ENCODE measurements around the gene C1S.

The C1S gene

DNA sequence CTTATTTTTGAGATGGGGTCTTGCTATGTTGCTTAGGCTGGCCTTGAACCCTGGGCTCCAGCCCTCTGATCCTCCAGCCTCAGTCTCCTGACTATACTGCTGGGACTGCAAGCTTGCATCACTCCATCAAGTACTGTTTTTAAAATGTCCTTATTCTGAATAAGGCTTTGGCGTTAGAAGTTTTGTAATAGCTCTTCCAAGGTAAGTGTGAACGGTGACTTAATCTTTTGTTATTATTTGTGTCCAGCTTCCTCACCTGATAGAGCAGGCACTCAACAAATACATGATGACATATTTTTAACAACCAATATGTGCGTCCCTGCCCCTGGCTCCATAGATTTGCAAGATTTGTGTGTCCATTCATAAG lies 47.1 kb downstream of the C1S start:
- no peak for DNase-seq

DNA sequence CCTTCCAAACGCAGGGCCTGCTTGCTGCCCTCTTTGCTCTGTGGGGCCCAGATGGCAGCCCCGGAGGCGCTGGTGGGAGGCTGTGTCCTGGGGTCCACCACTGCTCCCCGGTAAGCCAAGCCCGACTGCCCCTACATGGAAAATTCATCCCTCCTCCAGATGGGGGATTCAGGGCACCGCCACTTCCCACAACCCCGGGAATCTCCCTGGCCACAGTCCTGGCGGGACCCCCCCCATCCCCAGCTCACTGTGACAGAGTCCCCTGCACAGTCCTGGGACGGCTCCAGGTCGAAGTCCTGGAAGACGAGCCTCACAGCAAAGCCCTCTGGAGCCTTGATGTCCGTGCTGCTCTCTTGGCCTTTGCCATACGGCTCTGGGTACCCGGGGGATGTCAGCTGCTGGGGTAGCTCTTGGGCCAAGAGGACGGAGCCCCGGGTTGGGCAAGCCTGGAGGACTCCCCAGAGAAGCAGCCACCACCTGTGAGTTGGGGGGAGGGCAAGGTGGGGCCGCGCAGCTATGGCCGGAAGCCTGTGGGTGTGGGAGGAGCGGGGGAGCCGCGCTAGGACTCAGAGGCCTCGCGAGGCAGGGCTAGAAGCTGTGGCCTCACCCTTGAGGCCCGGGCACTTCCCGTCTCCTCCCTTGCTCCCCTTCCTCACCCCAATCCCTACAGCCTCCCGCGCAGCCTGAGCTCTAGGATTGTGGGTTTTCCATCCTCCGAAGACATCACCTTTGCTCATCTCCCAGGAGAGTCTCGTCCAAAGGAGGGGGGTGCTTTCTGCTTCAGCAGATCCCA lies 47.7 kb downstream of the C1S start:
- DNase-seq, result peak; percentile 57 to 59

DNA sequence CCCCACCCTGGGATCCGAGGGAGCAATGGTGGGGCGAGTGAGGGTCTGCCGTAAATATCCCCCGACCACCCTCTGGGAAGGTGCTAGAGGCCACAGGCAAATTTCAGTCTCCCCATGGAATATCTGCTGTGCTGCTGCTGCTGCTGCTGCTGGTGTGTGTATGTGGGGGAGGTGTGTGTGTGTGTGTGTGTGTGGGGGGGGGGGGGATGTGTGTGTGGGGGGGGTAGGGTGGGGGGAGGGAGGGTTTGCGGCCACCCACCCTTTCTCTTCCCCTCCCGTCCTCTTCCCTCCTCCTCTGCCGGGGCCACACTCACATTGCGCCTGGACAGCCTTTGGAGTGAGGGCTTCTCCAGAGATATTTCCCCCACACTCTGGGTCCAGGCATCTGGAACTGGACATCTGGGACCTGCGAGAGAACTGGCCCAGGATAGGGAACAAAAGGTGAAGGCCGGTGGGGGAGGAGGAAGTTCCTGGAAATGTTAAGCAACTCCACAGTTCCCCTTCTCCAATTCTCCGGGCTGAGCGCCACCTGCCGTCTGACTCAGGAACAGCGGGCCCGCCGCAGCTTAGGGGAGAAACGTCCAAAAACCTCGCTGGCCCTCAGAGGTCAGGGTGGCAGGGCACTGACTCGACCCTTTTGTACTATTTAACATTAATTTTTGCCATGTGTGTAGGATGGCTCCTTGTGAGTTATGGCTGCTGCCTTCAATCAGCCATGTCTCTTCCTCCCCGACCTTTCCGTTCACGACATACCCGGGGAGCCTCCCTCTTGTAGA lies 48.5 kb downstream of the C1S start, which contains the start of gene C1RL:
C1RL (minus strand) TSS at position 419 of the 776 bp plus-strand sequence; CDS start at position 385, 34 bp downstream.
- peak; percentile 70 to 78 for DNase-seq

DNA sequence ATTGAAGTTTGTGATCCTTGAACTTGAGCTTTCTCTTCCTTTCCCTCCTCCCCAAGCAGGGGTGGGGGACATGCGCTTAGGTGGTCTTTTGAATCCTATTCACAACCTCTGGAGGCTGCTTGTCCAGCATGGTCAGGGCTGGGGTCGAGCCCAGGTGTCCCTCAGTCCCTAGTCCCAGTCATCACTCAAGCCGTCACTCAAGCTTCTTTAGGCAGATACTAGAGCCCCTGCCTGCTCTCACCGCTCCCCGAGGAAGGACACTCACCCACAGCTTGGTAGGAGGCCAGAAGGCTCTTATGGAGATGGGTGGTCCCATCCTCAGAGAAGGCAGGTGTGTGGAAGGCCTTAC lies 49.0 kb downstream of the C1S start:
- no peak for DNase-seq

DNA sequence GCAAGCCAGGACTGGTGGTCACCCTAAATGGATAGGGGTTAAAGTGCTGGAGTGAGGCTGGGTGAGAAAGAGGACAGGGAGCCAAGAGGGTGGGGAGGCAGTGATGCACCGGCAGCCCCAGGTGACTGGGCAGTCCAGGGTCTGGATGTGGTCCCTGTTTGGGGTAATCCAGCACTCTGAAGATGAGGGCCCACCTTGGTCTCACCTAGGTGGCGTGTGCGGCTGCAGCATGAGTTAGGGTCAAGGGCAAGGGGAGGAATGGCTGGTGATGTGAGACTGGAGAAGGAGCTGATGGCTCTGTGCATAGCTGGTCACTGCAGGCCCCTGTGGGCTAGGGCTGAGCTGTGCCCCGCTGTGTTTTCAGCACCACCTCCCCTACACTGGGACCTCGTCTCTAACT lies 50.1 kb downstream of the C1S start:
- no peak for DNase-seq

DNA sequence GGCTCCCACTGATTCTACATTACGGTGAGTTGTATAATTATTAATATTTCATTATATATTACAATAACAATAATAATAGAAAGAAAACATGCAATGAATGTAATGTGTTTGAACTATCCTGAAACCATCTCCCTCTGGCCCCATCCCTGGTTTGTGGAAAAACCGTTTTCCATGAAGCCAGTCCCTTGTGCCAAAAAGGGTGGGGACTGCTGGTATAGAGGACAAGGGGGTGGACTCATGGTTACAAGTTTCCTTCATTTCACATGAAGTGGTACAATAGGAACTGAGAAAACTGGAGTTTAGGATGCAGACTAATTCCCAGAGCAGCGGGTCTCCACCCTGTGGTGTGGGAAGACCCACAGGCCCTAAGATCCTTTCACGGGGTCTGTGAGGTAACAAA lies 51.5 kb downstream of the C1S start:
- no peak for DNase-seq

DNA sequence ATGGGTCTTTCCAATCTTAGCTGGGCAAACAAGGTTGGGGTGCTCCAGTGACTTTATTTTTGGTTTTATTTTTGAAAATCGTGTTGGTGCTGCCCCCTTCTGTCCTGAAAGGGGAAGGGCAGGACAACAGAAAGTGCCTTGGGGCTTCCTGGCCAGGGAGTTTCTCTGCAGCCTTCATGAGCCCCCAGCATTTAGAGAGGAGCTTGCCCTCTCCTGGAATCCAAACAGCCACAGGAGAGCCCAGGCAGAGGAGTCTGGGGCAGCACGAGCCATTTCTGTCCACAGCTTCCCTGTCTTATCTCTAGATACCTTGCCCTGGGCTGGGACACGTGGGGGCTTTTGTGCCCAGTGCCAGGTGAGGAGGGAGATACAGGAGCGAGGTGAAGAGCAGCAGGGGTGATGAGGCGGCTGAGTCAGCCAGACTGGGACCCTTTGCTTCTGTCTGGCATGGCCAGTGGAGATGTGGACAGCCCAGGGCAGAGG lies 52.9 kb downstream of the C1S start:
- DNase-seq, result peak in 1 of 2 experiments; percentile 21

DNA sequence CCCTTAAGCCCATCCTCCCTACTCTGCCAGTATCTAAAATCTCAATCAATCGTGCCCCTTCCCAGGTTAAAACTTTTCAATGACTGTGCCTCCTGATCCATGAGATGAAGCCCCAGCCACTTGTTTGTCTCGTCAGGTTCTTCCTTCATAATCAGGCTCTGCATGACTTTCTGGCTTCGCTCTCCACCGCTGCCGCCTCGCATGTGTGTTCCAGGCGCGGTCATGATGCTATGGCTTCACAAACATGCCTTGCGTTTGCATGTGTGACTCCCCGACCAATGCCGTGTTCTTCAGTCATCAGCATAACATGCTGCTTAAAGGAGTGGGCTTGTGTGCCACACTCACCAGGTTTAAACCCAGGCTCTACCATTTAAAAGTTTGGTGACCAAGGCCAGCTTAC lies 53.5 kb downstream of the C1S start:
- no peak for DNase-seq

DNA sequence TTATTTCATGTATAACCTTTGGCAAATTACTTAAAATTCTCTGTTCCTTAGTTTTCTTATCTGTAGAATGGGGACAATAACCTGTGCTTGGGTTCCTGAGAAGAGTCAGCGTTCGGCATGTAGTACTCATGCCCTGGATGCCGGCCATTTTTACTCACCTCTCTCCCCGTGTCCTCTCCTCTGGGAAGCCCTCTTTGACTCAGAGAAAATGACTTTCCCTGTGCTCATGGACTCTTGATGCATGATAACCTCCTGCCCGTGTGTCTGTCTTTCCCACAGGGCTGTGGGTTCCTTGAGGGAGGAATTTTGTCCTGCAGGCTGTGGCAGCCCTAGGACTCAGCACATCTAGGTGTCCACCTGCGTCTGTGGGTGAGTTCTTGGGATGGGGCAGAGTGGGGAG lies 54.3 kb downstream of the C1S start:
- DNase-seq, result no peak

DNA sequence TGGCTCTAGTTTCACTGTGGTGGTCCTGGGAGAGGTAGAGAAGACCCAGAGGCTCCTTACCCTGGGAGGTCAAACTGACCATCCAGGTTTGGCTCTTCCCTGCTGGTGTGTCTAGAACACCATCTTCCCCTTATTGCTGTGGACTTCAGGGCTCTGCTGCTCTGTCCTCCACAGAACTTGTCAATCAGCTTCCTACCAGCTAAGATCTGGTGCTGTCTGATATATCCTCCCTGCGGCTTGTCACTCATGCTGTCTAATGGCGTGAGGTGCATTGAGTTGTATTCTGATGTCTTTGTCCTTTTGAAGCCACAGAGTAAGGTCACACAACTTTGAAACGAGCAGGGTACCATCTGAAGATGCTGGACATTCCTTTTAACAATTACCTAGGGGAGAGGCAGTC lies 55.7 kb downstream of the C1S start:
- no peak for DNase-seq

DNA sequence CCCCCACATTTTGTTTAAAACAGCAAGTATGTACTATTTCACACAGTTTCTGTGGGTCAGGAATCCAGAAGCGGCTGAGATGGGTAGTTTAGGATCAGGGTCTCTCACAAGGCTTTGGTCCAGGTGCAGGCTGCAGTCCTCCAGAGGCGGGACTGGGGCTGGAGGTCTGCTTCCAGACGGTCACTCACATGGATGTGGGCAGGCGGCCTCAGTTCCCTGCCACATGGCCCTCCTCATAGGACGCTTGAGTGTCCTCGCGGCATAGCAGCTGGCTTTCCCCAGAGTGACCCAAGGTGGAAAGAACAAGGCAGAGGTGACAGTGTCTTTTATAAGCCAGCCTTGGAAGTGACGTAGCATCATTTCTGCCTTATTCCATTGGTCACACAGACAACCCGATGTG lies 56.4 kb downstream of the C1S start:
- DNase-seq, result no peak

DNA sequence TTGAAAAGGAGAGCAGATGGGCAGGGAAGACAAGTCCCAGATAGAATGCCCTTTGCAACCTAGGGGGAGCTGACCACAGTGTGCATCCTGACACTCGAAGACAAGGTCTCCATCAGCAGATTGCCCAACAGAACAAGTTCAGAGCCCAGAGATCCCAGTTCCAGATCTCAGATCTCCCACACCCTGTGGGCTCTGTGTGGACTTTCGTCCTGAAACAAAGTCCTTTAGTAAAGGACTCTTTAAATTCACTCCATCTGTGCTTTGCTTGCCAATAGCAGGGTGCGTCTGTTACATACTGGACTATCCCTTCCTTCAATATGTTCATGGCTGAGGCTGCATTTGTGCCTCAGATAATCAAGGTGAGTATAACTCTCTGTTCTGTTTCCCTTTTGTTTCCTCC lies 57.2 kb downstream of the C1S start:
- no peak for DNase-seq

DNA sequence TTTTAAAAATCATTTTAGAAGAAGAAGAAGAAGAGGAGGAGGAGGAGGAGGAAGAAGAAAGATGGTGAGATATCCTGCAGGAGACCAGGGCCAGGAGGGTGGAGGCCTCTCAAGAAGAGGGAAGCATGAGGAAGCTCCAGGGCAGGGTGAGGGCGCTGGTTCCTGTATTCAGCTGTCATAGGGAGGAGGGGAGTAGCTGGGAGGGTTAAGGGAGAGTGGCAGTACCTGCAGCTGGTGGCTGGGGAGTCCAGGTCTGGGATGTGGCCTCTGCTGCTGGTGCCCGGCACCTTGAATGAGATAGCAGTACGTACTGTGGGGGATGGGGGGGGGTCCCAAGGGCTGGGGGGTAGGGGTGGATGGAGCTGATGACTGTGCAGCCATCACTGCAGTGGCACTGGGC lies 58.4 kb downstream of the C1S start:
- no peak for DNase-seq

DNA sequence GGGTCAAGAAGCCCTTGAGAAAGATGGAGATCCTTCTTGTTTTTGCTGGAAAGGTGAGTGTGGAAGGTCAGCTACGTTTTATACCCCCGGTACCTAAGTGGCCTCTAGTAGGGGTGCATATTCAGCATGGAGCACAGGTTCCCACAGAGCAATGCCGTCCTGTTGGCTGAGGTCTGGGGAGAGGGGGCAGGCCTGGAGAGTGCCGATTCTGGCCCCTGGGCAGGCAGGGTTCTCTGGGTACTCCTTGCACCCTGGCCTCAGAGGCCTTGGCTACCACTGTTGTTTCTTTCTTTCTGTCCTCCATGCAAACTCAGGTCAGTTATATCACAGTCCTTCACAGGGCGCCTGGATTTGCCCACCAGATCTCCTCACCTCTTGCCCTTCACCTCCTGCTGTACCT lies 59.6 kb downstream of the C1S start:
- DNase-seq, result no peak

All from activated CD4-positive, alpha-beta T cell treated with anti-CD3 and anti-CD28 coated beads, Interleukin-2, amount 50 U/mL, for 4 hours (primary cell).